Left kidney (tissue), 2 donors: Measurements from ENCODE around the gene CORO2B. TPM values are rescaled to one million over a fixed set of nuclear protein-coding genes. Genes with fewer than 3 reads are reported as not detected.
"Not testable (repeated sequence)": the region's sequence is repeated elsewhere in the genome, so short reads cannot be mapped to it uniquely, and the experiment has no call there.

ENCODE experiments used
- DNase-seq: peaks from one replicate; pipeline ENCODE4 v3.0.0-alpha.2; 2013
- polyA plus RNA-seq: library from polyadenylated mRNA; unstranded; fragments of 120-200 nt; gene quantifications from one replicate; pipeline ENCODE4 v1.2.1, GENCODE V29; 2013; ENCODE audit not compliant: insufficient read length

Gene CORO2B
- polyA plus RNA-seq, 1 donor: 23.0 TPM

- DNase-seq: no peak
Measured at GRCh38 chr15:68668926-68669600, 90.3 kb downstream of the CORO2B start.

- DNase-seq: no peak
Measured at GRCh38 chr15:68672251-68672650, 93.5 kb downstream of the CORO2B start.

DNA sequence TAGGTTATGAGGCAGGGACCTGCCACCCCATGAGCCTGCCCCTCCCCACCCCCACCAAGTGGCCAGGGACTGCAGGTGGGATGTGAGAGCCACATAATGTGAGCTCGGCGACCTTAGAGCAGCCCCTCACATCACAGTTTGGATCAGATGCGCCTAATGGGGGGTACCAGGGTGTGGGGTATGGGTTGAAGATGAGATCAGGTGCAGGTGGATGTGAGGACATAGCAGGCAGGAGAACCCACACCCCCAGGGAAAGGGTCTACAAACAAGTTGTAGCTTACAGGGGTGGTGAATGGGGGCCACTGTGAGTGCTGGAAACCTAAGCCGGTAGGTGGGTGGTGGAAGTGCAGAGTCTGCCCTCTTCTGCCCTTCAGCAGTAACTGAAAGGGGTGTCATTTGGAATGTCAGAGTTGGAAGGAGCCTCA is 94.0 kb downstream of the CORO2B start:
- no peak for DNase-seq

- no peak for DNase-seq
Measured at GRCh38 chr15:68674975-68675374, 96.2 kb downstream of the CORO2B start.

- DNase-seq: no peak
Measured at GRCh38 chr15:68676011-68676605, 97.3 kb downstream of the CORO2B start.

DNA sequence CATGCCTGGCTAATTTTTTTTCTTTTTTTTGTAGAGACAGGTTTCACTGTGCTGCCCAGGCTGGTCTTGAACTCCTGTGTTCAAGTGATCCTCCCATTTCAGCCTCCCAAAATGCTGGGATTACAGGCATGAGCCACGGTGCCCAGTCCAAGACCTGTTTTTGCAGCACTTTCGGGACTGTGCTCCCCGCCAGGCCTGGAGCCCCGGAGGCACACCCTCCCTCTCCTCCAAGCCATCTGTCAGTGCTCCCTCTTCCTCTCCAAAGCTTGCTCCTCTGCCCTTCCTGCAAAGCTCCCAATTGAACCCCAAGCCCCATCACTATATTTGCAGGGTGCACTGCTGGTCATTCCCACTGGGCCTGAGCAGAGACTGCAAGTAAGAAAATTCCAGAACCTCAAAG is 98.1 kb downstream of the CORO2B start:
- no peak for DNase-seq

DNA sequence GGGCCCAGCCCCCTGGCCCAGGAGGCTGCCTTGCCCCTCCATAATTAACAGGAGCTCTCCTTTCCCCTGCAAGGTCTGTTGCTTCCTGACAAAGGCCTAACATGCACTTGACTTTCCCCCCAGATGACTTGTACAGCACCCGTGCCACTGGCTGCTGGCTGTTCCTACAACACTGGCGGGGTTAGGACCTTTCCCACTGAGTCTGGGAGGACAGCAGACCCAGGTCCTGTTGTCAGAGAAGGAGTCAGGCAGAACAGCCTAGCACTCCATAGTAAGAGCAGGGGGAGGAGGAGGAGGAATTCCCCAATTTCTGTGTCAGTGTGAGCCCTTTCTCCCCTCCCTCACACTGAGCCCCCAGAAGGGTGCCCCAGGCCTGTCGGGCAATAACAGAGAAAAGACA is 99.2 kb downstream of the CORO2B start:
- DNase-seq: no peak

DNA sequence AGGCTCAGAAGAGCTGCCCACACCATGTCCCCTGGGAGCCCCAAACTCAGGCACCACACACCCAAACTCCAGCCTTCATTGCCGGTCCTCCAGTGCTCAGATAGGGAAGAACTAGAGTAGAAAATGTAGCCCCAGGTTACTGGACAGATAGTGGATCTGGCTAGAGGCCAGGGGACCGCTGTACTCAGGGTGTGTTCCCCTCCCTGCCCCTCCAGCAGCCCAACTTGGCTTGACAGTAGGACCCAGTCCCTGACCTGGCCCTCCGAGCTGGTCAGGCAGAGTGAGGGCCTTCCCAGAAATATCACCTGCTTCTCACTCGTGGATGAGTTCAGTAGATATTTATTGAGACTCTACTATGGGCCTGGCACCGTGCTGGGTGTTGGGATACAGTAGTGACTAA is 100.0 kb downstream of the CORO2B start:
- no peak for DNase-seq

GRCh38 chr15:68679161-68679560 is 100.4 kb downstream of the CORO2B start:
- no peak for DNase-seq

DNA sequence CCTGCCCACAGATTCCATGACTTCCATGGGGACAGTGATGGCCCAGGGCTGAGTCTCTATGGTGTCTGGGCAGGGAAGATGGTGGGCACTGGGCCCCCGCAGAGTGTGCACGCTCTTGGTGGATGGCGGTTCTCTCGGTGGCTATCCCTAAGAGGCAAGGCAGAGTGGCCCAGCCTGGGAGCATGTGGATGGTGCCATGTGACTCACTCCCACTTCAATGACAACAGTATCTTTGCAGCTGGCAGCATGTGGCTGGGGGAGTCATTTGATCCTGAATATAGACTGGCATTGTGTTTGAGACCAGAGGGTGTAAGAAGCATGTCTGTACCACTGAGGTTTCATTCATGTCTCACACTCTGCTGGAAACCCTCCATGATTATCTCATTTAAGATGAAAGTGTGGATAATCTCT is 101.2 kb downstream of the CORO2B start:
- no peak for DNase-seq

GRCh38 chr15:68680756-68681155 is 102.0 kb downstream of the CORO2B start:
- not testable (repeated sequence) for DNase-seq

GRCh38 chr15:68681836-68682235 is 103.0 kb downstream of the CORO2B start:
- no peak for DNase-seq

GRCh38 chr15:68682330-68682729 is 103.5 kb downstream of the CORO2B start:
- DNase-seq: no peak

DNA sequence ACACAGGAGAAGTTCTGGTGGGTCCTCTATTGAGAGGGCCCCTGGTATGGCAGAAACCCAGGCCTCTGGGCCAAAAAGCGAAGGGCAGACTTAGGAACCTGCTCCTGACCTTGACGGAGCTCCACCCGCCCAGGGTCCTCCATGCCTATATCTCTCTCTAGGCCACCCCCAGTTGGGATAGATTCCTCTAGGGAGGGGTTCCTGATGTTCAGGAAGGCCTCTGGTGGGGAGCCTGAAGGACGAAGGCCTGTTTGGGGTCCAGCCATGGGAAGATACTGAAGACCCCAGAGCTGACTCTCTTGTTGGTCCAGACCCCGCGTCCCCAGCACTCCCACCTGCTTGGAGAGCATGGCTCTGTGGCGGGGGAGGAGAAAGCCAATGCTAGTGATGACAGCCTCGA is 104.2 kb downstream of the CORO2B start:
- no peak for DNase-seq

DNA sequence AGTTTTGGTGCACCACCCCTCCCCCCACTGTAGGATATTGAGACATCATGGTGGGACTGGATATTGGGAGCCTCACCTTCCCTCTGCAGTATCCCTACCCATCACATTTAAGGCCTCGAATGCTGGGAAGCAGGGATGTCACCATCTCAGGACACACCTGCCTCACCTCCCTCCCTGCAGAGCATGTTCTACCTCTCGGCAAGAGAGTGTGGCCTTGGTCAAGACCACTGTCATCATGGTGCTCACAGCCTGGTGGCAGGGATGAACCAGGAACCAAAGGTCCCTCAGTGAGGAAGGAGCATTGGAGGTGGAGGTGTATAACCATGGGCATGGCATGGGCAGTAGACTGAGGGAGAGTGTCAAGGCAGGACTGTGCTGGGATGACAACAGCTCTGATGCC is 104.8 kb downstream of the CORO2B start:
- no peak for DNase-seq

DNA sequence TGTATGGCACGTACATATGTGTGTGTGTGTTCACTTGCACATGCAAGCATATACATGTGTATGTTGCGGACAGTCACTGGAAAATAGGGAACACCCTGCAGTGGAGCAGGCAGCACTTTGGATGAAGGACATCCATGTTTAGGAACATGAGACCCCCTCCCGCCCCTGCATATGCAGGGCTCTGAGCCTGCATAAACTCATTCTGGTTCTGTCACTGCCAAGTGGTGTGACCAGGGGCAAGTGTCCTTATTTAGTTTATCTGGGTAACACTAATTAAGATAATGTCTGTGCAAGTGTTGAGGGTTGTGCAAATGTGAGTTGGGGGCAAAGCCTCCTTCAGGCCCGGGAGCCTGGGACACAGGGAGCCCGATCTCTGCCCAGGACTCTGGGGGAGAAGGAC is 105.7 kb downstream of the CORO2B start:
- no peak for DNase-seq

DNA sequence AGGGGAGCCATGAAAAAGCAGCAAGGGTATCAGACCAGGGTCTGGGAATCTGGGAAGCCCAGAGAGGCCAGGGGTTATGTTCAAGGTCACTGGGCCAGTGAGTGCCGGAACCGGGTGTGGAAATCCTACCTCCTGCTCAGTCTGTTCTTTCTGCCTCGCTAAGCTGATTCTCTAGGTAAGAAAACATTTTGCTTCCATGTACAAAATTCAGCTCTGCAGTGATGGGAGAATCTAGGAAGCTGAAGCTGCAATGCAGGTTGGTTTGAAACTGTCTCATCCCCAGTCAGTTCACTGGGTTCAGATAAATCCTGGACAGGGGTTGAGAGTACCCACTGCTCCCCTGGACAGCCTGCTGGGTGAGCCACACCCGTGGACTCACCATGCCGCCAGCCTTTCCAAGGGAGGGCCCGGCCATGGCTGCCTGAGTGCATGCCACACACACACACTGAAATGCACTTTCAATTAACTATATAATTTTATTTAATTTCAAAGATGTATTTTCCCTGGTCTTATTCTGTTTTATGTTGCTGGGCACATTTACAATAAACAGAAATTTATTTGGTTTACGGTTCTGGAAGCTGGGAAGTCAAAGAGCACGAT is 108.4 kb downstream of the CORO2B start:
- DNase-seq: no peak

- no peak for DNase-seq
Measured at GRCh38 chr15:68691705-68692104, 112.9 kb downstream of the CORO2B start.

- DNase-seq: no peak
Measured at GRCh38 chr15:68693071-68693470, 114.3 kb downstream of the CORO2B start.

DNA sequence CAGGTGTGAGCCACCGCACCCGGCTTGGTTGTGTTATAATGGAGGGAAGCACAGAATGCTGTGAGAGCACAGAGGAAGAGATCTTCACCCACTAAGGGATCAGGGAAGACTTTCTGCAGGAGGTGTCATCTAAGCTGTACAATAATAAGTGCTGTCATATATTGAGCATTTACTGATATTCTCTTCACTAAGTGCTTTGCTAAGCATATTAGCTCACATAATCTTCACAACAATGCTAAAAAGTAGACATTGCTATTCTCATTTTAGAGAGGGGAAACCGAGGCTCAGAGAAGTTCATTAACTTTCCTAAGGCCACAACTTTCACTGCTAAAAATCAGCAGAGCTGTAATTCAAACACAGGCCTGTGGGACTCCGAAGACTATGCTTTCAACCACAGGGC is 115.3 kb downstream of the CORO2B start:
- DNase-seq: no peak

- DNase-seq: no peak
Measured at GRCh38 chr15:68695061-68695595, 116.3 kb downstream of the CORO2B start.

- DNase-seq: no peak
Measured at GRCh38 chr15:68696414-68697363, 117.9 kb downstream of the CORO2B start.
